Muscle of leg (tissue), 11 donors: Measurements from ENCODE around the gene PEA15. TPM values are rescaled to one million over a fixed set of nuclear protein-coding genes. Genes with fewer than 3 reads are reported as not detected.

Experiments used
- DNase-seq: peaks from one replicate; pipeline ENCODE4 v3.0.0; 2013
- H3K27ac ChIP-seq: one replicate; pipeline ENCODE4 v1.5.1; 2013; ENCODE audit warnings: mild to moderate bottlenecking, low read length, control low read depth
- H3K27me3 ChIP-seq: one replicate; pipeline ENCODE4 v1.6.1; 2013; ENCODE audit warnings: low read length; ENCODE audit not compliant: control insufficient read depth, insufficient read depth
- H3K36me3 ChIP-seq: one replicate; pipeline ENCODE4 v1.6.1; 2013; ENCODE audit warnings: low read length; ENCODE audit not compliant: control insufficient read depth, insufficient read depth
- H3K4me1 ChIP-seq: one replicate; pipeline ENCODE4 v1.6.1; 2013; ENCODE audit warnings: low read length; ENCODE audit not compliant: control insufficient read depth, insufficient read depth
- H3K4me3 ChIP-seq: one replicate; pipeline ENCODE4 v1.5.1; 2013; ENCODE audit warnings: low read length, control low read depth
- H3K9me3 ChIP-seq: replicated peaks from 2 replicates; pipeline ENCODE4 v1.6.1; 2013; ENCODE audit warnings: low read depth, low read length; ENCODE audit not compliant: control insufficient read depth
- WGBS: methylation state at CpG from one replicate; pipeline ENCODE4 v1.1.5; 2013; ENCODE audit warnings: missing lambda C conversion rate; ENCODE audit not compliant: insufficient coverage; 5-methylcytosine and 5-hydroxymethylcytosine counted together
- polyA plus RNA-seq, 8 donors: library from polyadenylated mRNA; unstranded; fragments of 120-200 nt; gene quantifications; one replicate each; pipeline versions ENCODE4 v1.2.1 to v1.2.3, GENCODE V29; 2013; ENCODE audit warnings: inconsistent platforms in 1 of 8, low replicate concordance in 1 of 8; ENCODE audit not compliant: insufficient read length in 8 of 8, insufficient read depth in 1 of 8
- total RNA-seq: library from RNA; stranded (reverse); fragments of 120-200 nt; gene quantifications from one replicate; pipeline ENCODE4 v1.2.4, GENCODE V29; 2013

The PEA15 gene
- total and polyA plus RNA-seq, 9 donors = 57.4 to 171 (median 136) TPM

DNA sequence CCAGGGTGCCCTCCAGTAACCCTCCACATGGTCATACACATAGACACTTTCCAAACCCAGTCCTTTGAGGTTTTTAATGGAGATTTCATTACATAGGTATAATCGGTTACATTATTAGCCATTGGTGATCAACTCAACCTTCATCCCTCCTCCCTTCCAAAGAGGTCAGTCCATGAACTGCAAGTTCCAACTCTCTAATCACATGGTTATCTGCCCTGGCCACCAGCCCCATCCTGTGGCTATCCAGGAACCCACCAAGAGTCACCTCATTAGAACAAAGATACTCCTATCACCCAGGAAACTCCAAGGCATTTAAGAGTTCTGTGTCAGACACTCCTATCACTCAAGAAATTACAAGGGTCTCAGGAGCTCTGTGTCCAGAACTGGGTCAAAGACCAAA is 41.6 kb upstream of the PEA15 start:
- Histone ChIP-seq H3K27me3 (no peaks in the 10 kb centered on the region), H3K9me3 (no peaks in the 10 kb centered on the region), H3K4me3 (no peak overlapping the region), H3K4me1 (peaks cover 17% of the 10 kb centered on the region), H3K36me3 (no peaks in the 10 kb centered on the region), H3K27ac (no peak overlapping the region)
- DNase-seq = no peak
- no CpG with 5 or more reads among the region's 1 CpG for WGBS

DNA sequence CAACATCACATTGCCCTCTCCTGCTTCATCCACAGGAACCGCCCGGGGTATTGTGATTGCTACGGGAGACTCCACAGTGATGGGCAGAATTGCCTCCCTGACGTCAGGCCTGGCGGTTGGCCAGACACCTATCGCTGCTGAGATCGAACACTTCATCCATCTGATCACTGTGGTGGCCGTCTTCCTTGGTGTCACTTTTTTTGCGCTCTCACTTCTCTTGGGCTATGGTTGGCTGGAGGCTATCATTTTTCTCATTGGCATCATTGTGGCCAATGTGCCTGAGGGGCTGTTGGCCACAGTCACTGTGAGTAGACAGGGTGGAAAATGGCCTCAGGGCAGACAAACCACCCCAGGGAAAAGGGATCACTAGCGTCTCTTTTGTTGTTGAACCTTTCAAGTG is 41.1 kb upstream of the PEA15 start:
- no peak overlapping the region for H3K4me3 ChIP-seq
- DNase-seq = no peak
- no peaks in the 10 kb centered on the region for H3K27me3 ChIP-seq
- no peaks in the 10 kb centered on the region for H3K36me3 ChIP-seq
- WGBS = 100% methylated on average over 3 of the region's 10 CpGs
- no peaks in the 10 kb centered on the region for H3K9me3 ChIP-seq
- H3K4me1 ChIP-seq = peaks cover 17% of the 10 kb centered on the region
- no peak overlapping the region for H3K27ac ChIP-seq

DNA sequence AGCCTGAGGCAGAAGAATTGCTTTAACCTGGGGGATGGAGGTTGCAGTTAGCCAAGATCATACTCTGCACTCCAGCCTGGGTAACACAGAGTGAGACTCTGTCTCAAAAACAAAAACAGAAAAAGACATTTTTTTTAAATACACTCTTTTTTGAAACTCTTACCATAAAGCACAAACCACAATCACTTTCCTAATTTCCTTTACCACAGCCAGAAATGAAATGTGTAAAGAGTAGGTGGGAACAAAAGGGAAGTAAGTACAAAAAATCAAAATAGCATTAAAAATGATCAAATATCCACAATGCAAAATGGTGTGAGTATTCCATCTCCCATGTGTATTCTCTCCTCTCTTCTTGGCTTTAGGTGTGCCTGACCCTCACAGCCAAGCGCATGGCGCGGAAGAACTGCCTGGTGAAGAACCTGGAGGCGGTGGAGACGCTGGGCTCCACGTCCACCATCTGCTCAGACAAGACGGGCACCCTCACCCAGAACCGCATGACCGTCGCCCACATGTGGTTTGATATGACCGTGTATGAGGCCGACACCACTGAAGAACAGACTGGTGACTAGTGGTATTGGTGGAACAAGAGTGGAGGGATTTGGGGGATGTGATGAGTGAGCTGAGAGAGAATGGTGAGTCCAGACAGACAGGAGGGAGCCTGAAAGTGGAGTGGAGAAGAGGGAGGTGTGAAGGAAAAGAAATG is 38.9 kb upstream of the PEA15 start:
- WGBS = 93% methylated on average over 9 of the region's 12 CpGs
- Histone ChIP-seq H3K36me3 (no peaks in the 10 kb centered on the region), H3K27ac (no peak overlapping the region), H3K4me3 (no peak overlapping the region), H3K27me3 (no peaks in the 10 kb centered on the region), H3K9me3 (no peaks in the 10 kb centered on the region), H3K4me1 (peaks cover 23% of the 10 kb centered on the region)
- DNase-seq = no peak

DNA sequence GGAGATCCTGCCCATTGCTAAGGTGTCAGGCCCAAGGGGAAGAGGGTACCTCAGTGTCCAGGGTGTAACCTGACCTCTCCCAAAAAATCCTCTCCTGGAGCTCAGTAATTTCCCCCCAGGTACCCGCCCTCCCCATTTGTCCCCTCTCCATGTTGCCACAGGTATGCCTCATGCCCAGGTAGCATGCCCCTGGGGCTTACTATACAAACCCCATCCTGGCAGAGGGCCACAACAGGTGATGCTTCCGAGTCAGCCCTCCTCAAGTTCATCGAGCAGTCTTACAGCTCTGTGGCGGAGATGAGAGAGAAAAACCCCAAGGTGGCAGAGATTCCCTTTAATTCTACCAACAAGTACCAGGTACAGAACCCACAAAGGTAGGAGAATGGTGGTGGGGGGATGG is 38.1 kb upstream of the PEA15 start:
- DNase-seq = no peak
- 88% methylated on average over 1 of the region's 4 CpGs for WGBS
- Histone ChIP-seq H3K4me3 (no peak overlapping the region), H3K27ac (no peak overlapping the region), H3K4me1 (peaks cover 25% of the 10 kb centered on the region), H3K27me3 (no peaks in the 10 kb centered on the region), H3K36me3 (no peaks in the 10 kb centered on the region), H3K9me3 (no peaks in the 10 kb centered on the region)

DNA sequence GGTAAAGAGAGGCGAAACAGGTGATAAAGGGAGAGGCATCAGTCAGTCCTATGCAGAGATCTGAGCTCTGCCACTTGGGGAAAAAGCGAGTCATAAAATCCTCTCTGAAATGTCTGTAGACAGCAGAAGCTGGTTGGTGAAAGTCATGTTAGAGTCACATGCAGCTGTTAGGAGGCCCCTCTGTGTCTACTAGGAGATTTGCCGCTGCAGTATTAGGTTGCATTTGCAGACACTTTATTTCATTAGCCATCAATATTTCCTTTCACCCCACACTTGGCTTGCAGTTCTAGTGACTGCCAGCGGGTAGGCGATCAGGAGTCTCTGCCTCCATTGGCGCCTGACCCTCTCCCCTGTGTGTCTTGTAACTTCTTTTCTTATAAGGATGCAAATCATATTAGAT is 37.6 kb upstream of the PEA15 start:
- DNase-seq = peak; percentile 51
- WGBS = 67% methylated on average over 2 of the region's 6 CpGs
- no peak overlapping the region for H3K4me3 ChIP-seq
- no peaks in the 10 kb centered on the region for H3K9me3 ChIP-seq
- no peaks in the 10 kb centered on the region for H3K27me3 ChIP-seq
- no peaks in the 10 kb centered on the region for H3K36me3 ChIP-seq
- H3K27ac ChIP-seq = no peak overlapping the region
- H3K4me1 ChIP-seq = peaks cover 21% of the 10 kb centered on the region

DNA sequence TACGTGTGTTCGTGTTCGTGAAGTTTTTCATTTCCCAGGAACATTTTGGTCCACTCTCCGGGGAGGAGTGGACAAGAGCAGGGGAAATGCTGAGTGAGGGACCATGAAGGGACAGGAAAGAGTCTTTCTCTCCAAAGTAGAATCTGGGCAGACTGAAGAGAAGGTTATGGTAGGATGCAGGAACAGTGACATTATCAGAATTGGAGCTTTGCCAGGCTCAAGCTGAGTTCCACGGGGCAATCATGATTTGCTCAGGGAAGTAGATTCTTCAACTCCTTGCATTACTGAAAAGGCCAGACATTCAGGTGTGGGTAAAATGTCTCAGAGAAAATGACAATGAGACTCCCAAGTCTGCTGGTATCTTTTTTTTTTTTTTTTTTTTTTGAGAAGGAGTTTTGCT is 37.2 kb upstream of the PEA15 start:
- Histone ChIP-seq H3K4me3 (no peak overlapping the region), H3K27me3 (no peaks in the 10 kb centered on the region), H3K27ac (no peak overlapping the region), H3K9me3 (no peaks in the 10 kb centered on the region), H3K4me1 (peaks cover 20% of the 10 kb centered on the region), H3K36me3 (no peaks in the 10 kb centered on the region)
- DNase-seq = no peak
- WGBS = 63% methylated on average over 3 of the region's 5 CpGs

DNA sequence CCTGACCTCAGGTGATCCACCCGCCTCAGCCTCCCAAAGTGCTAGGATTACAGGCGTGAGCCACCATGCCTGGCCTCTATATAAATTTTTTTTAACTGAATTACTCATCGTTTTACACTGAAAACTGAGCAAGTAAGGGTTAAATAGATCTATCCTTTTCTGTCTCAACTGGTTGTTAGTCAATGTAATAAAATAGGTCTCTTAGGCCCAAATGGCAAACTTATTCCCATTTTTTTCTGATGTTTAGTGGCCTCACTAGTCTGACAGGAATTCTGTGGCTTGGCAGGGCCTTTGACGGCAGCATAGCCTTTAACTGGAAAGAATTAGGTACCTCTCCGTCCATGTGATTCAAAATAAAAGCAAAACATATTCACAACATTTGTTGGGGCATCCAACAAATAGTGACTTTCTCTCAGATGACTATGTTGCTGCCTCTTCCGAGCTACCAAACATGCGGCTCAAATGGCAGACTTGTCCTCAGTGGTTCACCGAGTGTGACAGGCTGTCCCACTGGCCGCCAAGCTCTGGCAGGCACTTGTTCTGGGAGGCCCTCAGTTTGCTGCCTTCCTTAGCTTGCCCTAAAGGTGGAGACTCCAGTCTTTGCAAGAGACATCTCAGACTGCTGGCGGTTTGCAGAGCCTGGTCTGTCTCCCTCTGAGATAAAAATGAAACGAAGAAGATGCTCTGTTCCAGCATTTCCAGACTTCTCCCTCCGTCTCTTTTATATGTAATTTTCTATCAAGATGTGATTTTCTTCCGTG is 36.4 kb upstream of the PEA15 start:
- DNase-seq = peak; percentile 57
- H3K4me1 ChIP-seq = peaks cover 20% of the 10 kb centered on the region
- H3K27me3 ChIP-seq = no peaks in the 10 kb centered on the region
- H3K36me3 ChIP-seq = no peaks in the 10 kb centered on the region
- 43% methylated on average over 7 of the region's 13 CpGs for WGBS
- no peak overlapping the region for H3K4me3 ChIP-seq
- H3K9me3 ChIP-seq = no peaks in the 10 kb centered on the region
- H3K27ac ChIP-seq = peak overlapping the region; percentile 40

DNA sequence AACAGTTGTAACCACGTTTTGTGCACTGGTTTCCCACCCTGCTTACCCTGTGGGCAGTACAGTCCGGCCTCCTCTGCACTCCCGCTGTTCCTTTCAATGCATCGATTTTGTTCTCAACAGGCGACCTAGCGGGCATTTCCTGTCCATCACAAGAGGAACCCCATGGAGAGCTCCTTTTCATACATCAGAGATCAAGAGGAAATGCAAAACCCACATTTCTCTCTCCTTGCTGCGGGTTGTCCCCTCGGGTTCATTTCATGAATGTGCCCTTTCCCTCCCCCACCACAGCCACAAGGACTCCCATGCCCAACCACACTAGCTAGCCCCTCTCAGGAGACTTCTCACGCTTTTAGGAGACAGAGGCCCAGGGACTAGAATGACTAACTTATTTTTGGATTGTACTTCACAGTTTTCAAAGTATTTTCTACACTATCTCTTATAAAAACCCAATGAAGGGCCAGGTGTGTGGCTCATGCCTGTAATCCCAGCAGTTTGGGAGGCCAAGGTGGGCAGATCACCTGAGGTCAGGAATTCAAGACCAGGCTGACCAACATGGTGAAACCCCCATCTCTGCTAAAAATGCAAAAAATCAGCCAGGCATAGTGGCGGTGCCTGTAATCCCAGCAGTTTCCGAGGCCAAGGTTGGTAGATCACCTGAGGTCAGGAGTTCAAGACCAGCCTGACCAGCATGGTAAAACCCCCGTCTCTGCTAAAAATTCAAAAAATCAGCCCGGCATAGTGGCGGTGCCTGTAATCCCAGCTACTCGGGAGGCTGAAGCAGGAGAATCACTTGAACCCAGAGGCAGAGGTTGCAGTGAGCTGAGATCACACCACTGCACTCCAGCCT is 35.4 kb upstream of the PEA15 start:
- no peaks in the 10 kb centered on the region for H3K36me3 ChIP-seq
- no peak for DNase-seq
- no peaks in the 10 kb centered on the region for H3K9me3 ChIP-seq
- H3K27ac ChIP-seq = no peak overlapping the region
- 50% methylated on average over 12 of the region's 15 CpGs for WGBS
- H3K27me3 ChIP-seq = no peaks in the 10 kb centered on the region
- peaks cover 20% of the 10 kb centered on the region for H3K4me1 ChIP-seq
- no peak overlapping the region for H3K4me3 ChIP-seq

DNA sequence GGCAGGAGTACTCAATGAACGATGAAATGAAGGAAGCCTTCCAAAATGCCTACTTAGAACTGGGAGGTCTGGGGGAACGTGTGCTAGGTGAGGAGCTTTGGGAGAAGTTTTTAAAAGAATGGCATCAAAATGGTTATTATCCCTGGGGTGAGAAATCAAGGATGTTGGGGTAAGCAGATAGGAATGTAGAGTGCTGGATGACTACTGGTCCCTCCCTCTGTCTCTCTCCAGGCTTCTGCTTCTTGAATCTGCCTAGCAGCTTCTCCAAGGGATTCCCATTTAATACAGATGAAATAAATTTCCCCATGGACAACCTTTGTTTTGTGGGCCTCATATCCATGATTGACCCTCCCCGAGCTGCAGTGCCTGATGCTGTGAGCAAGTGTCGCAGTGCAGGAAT is 33.8 kb upstream of the PEA15 start:
- no peak overlapping the region for H3K27ac ChIP-seq
- no peaks in the 10 kb centered on the region for H3K36me3 ChIP-seq
- whole genome bisulfite sequencing = 74% methylated on average over 4 of the region's 4 CpGs
- H3K4me3 ChIP-seq = no peak overlapping the region
- peaks cover 20% of the 10 kb centered on the region for H3K4me1 ChIP-seq
- H3K9me3 ChIP-seq = no peaks in the 10 kb centered on the region
- no peaks in the 10 kb centered on the region for H3K27me3 ChIP-seq
- DNase-seq = no peak

DNA sequence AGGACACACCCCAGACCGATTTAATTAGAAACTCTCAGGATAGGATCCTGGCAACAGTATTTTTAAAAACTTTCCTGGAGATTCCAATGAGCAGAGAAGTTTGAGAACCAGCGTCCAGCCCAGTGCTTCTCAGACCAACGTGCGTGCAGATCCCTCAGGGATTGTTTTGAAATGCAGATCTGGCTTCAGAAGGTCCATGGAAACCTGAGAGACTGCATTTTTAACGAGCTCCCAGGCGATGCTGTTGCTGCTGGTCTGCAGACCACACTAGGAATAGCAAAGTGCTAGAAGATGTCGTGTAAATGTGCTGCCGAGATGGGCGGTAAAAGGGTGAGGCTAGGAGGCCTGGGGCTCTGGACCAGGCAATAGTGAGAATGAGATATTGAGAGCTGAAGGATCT is 33.2 kb upstream of the PEA15 start:
- no peaks in the 10 kb centered on the region for H3K27me3 ChIP-seq
- WGBS = 40% methylated on average over 9 of the region's 9 CpGs
- no peaks in the 10 kb centered on the region for H3K36me3 ChIP-seq
- H3K9me3 ChIP-seq = no peaks in the 10 kb centered on the region
- no peak overlapping the region for H3K27ac ChIP-seq
- H3K4me3 ChIP-seq = no peak overlapping the region
- no peak for DNase-seq
- H3K4me1 ChIP-seq = peaks cover 19% of the 10 kb centered on the region
